ENCODE measurements around the gene KRTAP9-1. TPM values are rescaled to one million over a fixed set of nuclear protein-coding genes. Genes with fewer than 3 reads are reported as not detected.
"Not testable (repeated sequence)": the region's sequence is repeated elsewhere in the genome, so short reads cannot be mapped to it uniquely, and the experiment has no call there.

KRTAP9-1 gene
- total and polyA plus RNA-seq, 4 experiments from 2014 or later = not detected

DNA sequence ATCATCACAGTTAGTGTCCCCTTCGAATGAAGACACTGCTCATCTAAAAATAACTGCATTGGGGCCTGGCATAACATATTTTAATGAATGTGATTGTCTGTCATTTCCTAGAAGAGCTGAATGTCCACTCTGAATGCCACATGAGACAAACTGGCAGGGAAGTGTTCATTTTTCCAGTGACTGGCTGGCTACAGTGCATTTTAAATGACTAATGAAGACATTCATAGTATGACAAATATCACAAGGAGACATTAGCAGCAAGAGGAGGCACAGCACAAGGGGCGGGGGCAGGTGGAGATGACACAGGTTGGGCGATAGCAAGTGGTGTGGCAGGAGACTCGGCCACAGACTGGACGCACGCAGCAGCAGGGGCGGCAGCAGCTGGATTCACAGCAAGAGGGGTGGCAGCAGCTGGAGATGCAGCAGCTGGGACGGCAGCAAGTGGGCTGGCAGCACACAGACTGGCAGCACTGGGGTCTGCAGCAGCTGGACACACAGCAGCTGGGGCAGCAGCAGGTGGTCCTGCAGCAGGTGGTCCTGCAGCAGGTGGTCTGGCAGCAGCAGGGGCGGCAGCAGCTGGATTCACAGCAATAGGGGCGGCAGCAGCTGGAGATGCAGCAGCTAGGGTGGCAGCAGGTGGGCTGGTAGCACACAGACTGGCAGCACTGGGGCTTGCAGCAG, 40.6 kb upstream of the KRTAP9-1 start:
- H3K27ac Mint-ChIP-seq; CTCF ChIA-PET (ENCODE audit: partially characterized antibody): not testable (repeated sequence)

GRCh38 chr17:41149652-41149985, 40.1 kb upstream of the KRTAP9-1 start, which contains the start of gene KRTAP4-5:
Gene KRTAP4-5 (minus strand): TSS chr17:41149825. CDS start chr17:41149767, 58 bp downstream.
- intact Hi-C loops (cut with micrococcal nuclease) = no loop called here
- Histone ChIP-seq H3K4me1 (ENCODE audit: insufficient read depth, low read length) (no peaks in the 10 kb centered on the region), H3K27ac (ENCODE audit: low read depth, low read length) (no peak within 1 kb of the TSS), H3K4me3 (ENCODE audit: low read length in 2 of 2) (no peak within 1 kb of the TSS), H3K27me3 (ENCODE audit: insufficient read depth, low read length) (no peaks in the 10 kb centered on the region), H3K36me3 (ENCODE audit: insufficient read depth, low read length) (no peaks in the 10 kb centered on the region), H3K9me3 (ENCODE audit: control insufficient read depth in 1 of 2, low read length in 2 of 2) (no peaks in the 10 kb centered on the region)
- POLR2A ChIA-PET (ENCODE audit: partially characterized antibody) = no interaction called here
- H3K4me1 Mint-ChIP-seq = peaks cover 0 to 2% (median under 1%) of the 10 kb centered on the region in 4 donors
- no peak within 1 kb of the TSS for H3K4me3 Mint-ChIP-seq
- CTCF ChIA-PET (ENCODE audit: partially characterized antibody) = no interaction called here
- no peak for DNase-seq
- no peaks in the 10 kb centered on the region for H3K36me3 Mint-ChIP-seq
- H3K9me3 Mint-ChIP-seq = peaks cover 0 to 8% (median 0%) of the 10 kb centered on the region in 8 donors
- no peak within 1 kb of the TSS for H3K27ac Mint-ChIP-seq
- peaks cover 2 to 9% of the 10 kb centered on the region in 2 donors for H3K27me3 Mint-ChIP-seq

More for the DNA sequence above, 40.6 kb upstream of the KRTAP9-1 start:
- H3K36me3 Mint-ChIP-seq; H3K27ac ChIP-seq (ENCODE audit: low read depth, low read length); H3K4me3 ChIP-seq (ENCODE audit: low read length in 2 of 2); H3K27me3 ChIP-seq (ENCODE audit: insufficient read depth, low read length); H3K4me1 ChIP-seq (ENCODE audit: insufficient read depth, low read length); POLR2A ChIA-PET (ENCODE audit: partially characterized antibody); H3K9me3 Mint-ChIP-seq; H3K9me3 ChIP-seq (ENCODE audit: control insufficient read depth in 1 of 2, low read length in 2 of 2); DNase-seq; intact Hi-C loops (cut with micrococcal nuclease); H3K36me3 ChIP-seq (ENCODE audit: insufficient read depth, low read length); H3K27me3 Mint-ChIP-seq; H3K4me1 Mint-ChIP-seq; H3K4me3 Mint-ChIP-seq: not testable (repeated sequence)

- no peak for DNase-seq
- Histone ChIP-seq H3K4me1 (ENCODE audit: insufficient read depth, low read length) (no peaks in the 10 kb centered on the region), H3K36me3 (ENCODE audit: insufficient read depth, low read length) (no peaks in the 10 kb centered on the region), H3K27ac (ENCODE audit: low read depth, low read length) (no peak overlapping the region), H3K4me3 (ENCODE audit: low read length in 2 of 2) (no peak overlapping the region), H3K9me3 (ENCODE audit: control insufficient read depth in 1 of 2, low read length in 2 of 2) (no peaks in the 10 kb centered on the region), H3K27me3 (ENCODE audit: insufficient read depth, low read length) (no peaks in the 10 kb centered on the region)
- Mint-ChIP-seq H3K27ac (no peak overlapping the region), H3K36me3 (no peaks in the 10 kb centered on the region), H3K9me3 (peaks cover 0 to 6% (median 0%) of the 10 kb centered on the region in 8 donors), H3K4me1 (peaks cover 0 to 2% (median under 1%) of the 10 kb centered on the region in 4 donors), H3K27me3 (peaks cover 2 to 9% of the 10 kb centered on the region in 2 donors), H3K4me3 (no peak overlapping the region)
- intact Hi-C loops (cut with micrococcal nuclease) = no loop called here
- ChIA-PET CTCF (ENCODE audit: partially characterized antibody) (no interaction called here), POLR2A (ENCODE audit: partially characterized antibody) (interaction anchor here (1.1 kb wide), 1 partner anchor 20 kb away, joined by 3 read pairs; no protein-coding TSS in a partner anchor)
Observed at GRCh38 chr17:41150026-41150425, 39.7 kb upstream of the KRTAP9-1 start.

DNA sequence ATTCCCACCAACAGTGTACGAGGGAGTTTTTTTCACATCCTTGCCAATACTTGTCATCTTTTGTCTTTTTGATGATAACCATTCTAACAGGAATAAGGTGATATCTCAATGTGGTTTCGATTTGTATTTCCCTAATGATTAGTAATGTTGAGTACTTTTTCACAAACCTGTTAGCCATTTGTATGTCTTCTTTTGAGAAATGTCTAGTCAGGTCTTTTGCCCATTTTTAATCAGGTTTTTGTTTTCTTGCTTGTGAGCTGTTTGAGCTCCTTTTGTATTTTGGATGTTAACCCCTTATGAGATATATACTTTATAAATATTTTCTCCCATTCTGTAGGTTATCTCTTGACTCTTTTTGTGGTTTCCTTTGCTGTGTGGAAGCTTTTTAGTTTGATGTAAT, 38.2 kb upstream of the KRTAP9-1 start:
- Mint-ChIP-seq H3K27me3 (peaks cover 8 to 13% of the 10 kb centered on the region in 2 donors), H3K27ac (no peak overlapping the region), H3K4me1 (peaks cover 0 to 2% (median under 1%) of the 10 kb centered on the region in 4 donors), H3K36me3 (no peaks in the 10 kb centered on the region), H3K4me3 (no peak overlapping the region), H3K9me3 (peaks cover 0 to 4% (median 0%) of the 10 kb centered on the region in 8 donors)
- no peak for DNase-seq
- ChIA-PET POLR2A (ENCODE audit: partially characterized antibody) (no interaction called here), CTCF (ENCODE audit: partially characterized antibody) (no interaction called here)
- intact Hi-C loops (cut with micrococcal nuclease) = no loop called here
- Histone ChIP-seq H3K4me1 (ENCODE audit: insufficient read depth, low read length) (no peaks in the 10 kb centered on the region), H3K27me3 (ENCODE audit: insufficient read depth, low read length) (no peaks in the 10 kb centered on the region), H3K27ac (ENCODE audit: low read depth, low read length) (no peak overlapping the region), H3K36me3 (ENCODE audit: insufficient read depth, low read length) (no peaks in the 10 kb centered on the region), H3K9me3 (ENCODE audit: control insufficient read depth in 1 of 2, low read length in 2 of 2) (no peaks in the 10 kb centered on the region), H3K4me3 (ENCODE audit: low read length in 2 of 2) (no peak overlapping the region)

DNA sequence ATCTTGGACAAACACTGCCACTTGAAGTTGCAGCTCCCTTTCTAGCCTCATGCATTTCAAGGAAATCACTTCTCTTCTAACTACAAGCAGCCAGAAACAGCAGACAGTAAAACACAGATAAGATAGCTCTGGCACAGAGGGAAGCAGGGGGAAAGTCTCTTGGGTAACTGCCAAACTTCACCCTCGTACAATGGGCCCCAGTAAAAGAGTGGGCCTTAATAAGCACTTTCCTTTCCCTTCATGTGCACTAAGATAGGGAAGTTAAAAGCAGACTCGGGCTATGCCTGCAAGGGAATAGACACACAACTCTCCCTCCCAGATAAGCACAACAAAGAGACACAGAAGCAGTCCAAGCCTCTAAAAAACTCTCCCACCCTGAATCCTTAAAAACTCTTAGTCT, 35.8 kb upstream of the KRTAP9-1 start:
- ChIA-PET CTCF (ENCODE audit: partially characterized antibody) (no interaction called here), POLR2A (ENCODE audit: partially characterized antibody) (no interaction called here)
- Mint-ChIP-seq H3K27ac (no peak overlapping the region), H3K9me3 (no peaks in the 10 kb centered on the region), H3K27me3 (peaks cover 14 to 16% of the 10 kb centered on the region in 2 donors), H3K4me3 (no peak overlapping the region), H3K36me3 (no peaks in the 10 kb centered on the region), H3K4me1 (peaks cover 0 to 2% (median 0%) of the 10 kb centered on the region in 4 donors)
- Histone ChIP-seq H3K36me3 (ENCODE audit: insufficient read depth, low read length) (no peaks in the 10 kb centered on the region), H3K4me1 (ENCODE audit: insufficient read depth, low read length) (no peaks in the 10 kb centered on the region), H3K9me3 (ENCODE audit: control insufficient read depth in 1 of 2, low read length in 2 of 2) (no peaks in the 10 kb centered on the region), H3K27me3 (ENCODE audit: insufficient read depth, low read length) (no peaks in the 10 kb centered on the region), H3K4me3 (ENCODE audit: low read length in 2 of 2) (no peak overlapping the region), H3K27ac (ENCODE audit: low read depth, low read length) (no peak overlapping the region)
- intact Hi-C loops (cut with micrococcal nuclease) = no loop called here
- no peak for DNase-seq

DNA sequence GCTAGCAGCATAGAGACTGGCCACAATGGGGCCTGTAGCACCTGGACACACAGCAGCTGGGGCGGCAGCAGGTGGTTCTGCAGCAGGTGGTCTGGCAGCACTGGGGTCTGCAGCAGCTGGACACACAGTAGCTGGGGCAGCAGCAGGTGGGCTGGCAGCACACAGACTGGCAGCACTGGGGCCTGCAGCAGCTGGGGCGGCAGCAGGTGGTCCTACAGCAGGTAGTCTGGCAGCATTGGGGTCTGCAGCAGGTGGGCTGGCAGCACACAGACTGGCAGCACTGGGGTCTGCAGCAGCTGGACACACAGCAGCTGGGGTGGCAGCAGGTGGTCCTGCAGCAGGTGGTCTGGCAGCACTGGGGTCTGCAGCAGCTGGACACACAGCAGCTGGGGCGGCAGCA, 29.5 kb upstream of the KRTAP9-1 start:
- H3K4me3 Mint-ChIP-seq; H3K4me1 ChIP-seq (ENCODE audit: insufficient read depth, low read length); H3K4me1 Mint-ChIP-seq; H3K36me3 ChIP-seq (ENCODE audit: insufficient read depth, low read length); H3K27me3 ChIP-seq (ENCODE audit: insufficient read depth, low read length); H3K36me3 Mint-ChIP-seq; H3K4me3 ChIP-seq (ENCODE audit: low read length in 2 of 2); intact Hi-C loops (cut with micrococcal nuclease); H3K27ac Mint-ChIP-seq; DNase-seq; H3K9me3 ChIP-seq (ENCODE audit: control insufficient read depth in 1 of 2, low read length in 2 of 2); CTCF ChIA-PET (ENCODE audit: partially characterized antibody); H3K9me3 Mint-ChIP-seq; H3K27ac ChIP-seq (ENCODE audit: low read depth, low read length): not testable (repeated sequence)
- POLR2A ChIA-PET (ENCODE audit: partially characterized antibody) = interaction anchor here (0.5 to 1.1 kb wide), 2 partner anchors 529 to 1659 kb away, joined by 3 read pairs; no protein-coding TSS in a partner anchor
- peaks cover 16 to 23% of the 10 kb centered on the region in 2 donors for H3K27me3 Mint-ChIP-seq

DNA sequence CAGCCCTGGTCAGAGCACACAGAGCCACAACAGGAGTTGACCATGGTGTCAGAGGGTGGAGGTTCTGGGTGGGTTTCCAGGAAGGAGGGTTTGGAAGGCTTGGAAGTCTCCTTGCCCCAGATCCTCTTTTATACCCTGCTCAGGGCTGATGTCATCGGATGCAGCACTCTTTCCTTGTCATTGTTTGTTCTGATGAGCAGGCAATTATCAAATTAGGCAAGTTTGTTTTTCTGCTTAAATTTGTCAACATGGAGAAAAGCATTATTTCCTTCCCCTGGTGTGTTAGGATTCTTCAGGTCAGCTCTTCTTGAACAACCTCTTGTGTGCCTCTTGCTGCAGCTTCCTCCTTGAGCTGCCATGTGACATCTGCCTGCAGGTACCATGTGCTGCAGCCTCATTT, 29.0 kb upstream of the KRTAP9-1 start, which contains the start of gene KRTAP4-4:
Gene KRTAP4-4 (minus strand): TSS at position 101 of the 400 bp plus-strand sequence. CDS start 57 bp downstream, at position 44.
- peak within 1 kb of the TSS in 1 of 7 donors; percentile 70 for H3K27ac Mint-ChIP-seq
- ChIA-PET POLR2A (ENCODE audit: partially characterized antibody) (interaction anchor here (0.5 kb wide), 1 partner anchor 1660 kb away, joined by 3 read pairs; no protein-coding TSS in a partner anchor), CTCF (ENCODE audit: partially characterized antibody) (no interaction called here)
- Histone ChIP-seq H3K27ac (ENCODE audit: low read depth, low read length) (no peak within 1 kb of the TSS), H3K4me3 (ENCODE audit: low read length in 2 of 2) (no peak within 1 kb of the TSS), H3K9me3 (ENCODE audit: control insufficient read depth in 1 of 2, low read length in 2 of 2) (no peaks in the 10 kb centered on the region), H3K27me3 (ENCODE audit: insufficient read depth, low read length) (peaks cover 3% of the 10 kb centered on the region), H3K4me1 (ENCODE audit: insufficient read depth, low read length) (no peaks in the 10 kb centered on the region), H3K36me3 (ENCODE audit: insufficient read depth, low read length) (no peaks in the 10 kb centered on the region)
- H3K4me1 Mint-ChIP-seq = no peaks in the 10 kb centered on the region
- H3K36me3 Mint-ChIP-seq = no peaks in the 10 kb centered on the region
- H3K9me3 Mint-ChIP-seq = no peaks in the 10 kb centered on the region
- intact Hi-C loops (cut with micrococcal nuclease) = no loop called here
- no peak for DNase-seq
- H3K4me3 Mint-ChIP-seq = no peak within 1 kb of the TSS
- H3K27me3 Mint-ChIP-seq = peaks cover 14 to 21% of the 10 kb centered on the region in 2 donors

Data from CD4-positive, alpha-beta memory T cell (primary cell).